HepG2 (cell line): ENCODE measurements around the gene OR14I1. TPM values are rescaled to one million over a fixed set of nuclear protein-coding genes. Genes with fewer than 3 reads are reported as not detected.

Source experiments
- ATAC-seq: fragments of 200-7000 bp; cut with Tn5 transposase; 3 replicates; pipeline ENCODE4 v1.9.1; 2020; ENCODE audit warnings: mild to moderate bottlenecking, moderate library complexity
- BruUV-seq: library from RNA; stranded (reverse); fragments of 400-500 nt; replicated peaks from 2 replicates; lab custom pipeline; 2021; lab: Mats Ljungman, UMichigan
- CTCF ChIA-PET: fragments of 300-600 bp; formaldehyde crosslinking; extraction: SDS; loops from one replicate; lab custom pipeline; 2021; ENCODE audit warnings: low total read pairs, inconsistent platforms, low intra/inter-chr PET ratio; lab: Yijun Ruan, JAX
- POLR2A ChIA-PET: fragments of 350-600 bp; sonication (Branson Sonifier 250); formaldehyde crosslinking; loops from one replicate; lab custom pipeline; 2020; ENCODE audit warnings: antibody characterized with exemption, inconsistent platforms; lab: Yijun Ruan, JAX
- DNase-seq: peaks from one replicate; pipeline ENCODE4 v3.0.0-alpha.2; 2015; ENCODE audit warnings: low spot score
- FAIRE-seq: peaks from 3 replicates; lab custom pipeline; 2011; peaks lifted over from hg19 to GRCh38; lab: Jason Lieb, UNC
- H2AFZ ChIP-seq: one replicate; pipeline ENCODE4 v1.6.1; 2011; ENCODE audit warnings: low read length, inconsistent platforms
- H3K27ac ChIP-seq: fragments of 300-600 bp; 3 replicates; pipeline ENCODE4 v1.8.0; 2011; ENCODE audit warnings: mixed run types, mild to moderate bottlenecking, mixed read lengths, low read length, inconsistent platforms; ENCODE audit not compliant: insufficient read depth; ENCODE audit errors: extremely low read length
- H3K27me3 ChIP-seq, 2 experiments: fragments of 200-600 bp in 1 of 2; 2 replicates in 1 of 2; 3 replicates in 1 of 2; pipeline versions ENCODE4 v1.6.0 to v1.8.0; 2011; ENCODE audit warnings: low read length in 2 of 2, mild to moderate bottlenecking in 2 of 2, moderate library complexity in 2 of 2, inconsistent platforms in 1 of 2; ENCODE audit not compliant: insufficient read depth in 2 of 2, control insufficient read depth in 1 of 2
- H3K36me3 ChIP-seq, 2 experiments: fragments of 200-600 bp in 1 of 2; replicated peaks in 1 of 2; 2 replicates in 1 of 2; 3 replicates in 1 of 2; pipeline versions ENCODE4 v1.5.1 to v1.8.0; 2011; ENCODE audit warnings: low read length in 2 of 2, inconsistent platforms in 1 of 2; ENCODE audit not compliant: insufficient read depth in 2 of 2, control insufficient read depth in 1 of 2
- H3K4me1 ChIP-seq: 2 replicates; pipeline ENCODE4 v1.5.1; 2012; ENCODE audit warnings: low read length, inconsistent platforms; ENCODE audit not compliant: insufficient read depth
- H3K4me2 ChIP-seq: 2 replicates; pipeline ENCODE4 v1.6.0; 2011; ENCODE audit warnings: low read depth, low read length, inconsistent platforms
- H3K4me3 ChIP-seq, 3 experiments: fragments of 200-600 bp in 1 of 3; sonication (generic), shearing (Covaris generic) in 1 of 3; replicated peaks in 1 of 3; 2 replicates each; pipeline ENCODE4 v1.5.1; 2011 to 2016; ENCODE audit warnings: low read length in 3 of 3, inconsistent platforms in 2 of 3, low read depth in 2 of 3, mild to moderate bottlenecking in 2 of 3, control low read depth in 1 of 3, mixed read lengths in 1 of 3; ENCODE audit not compliant: insufficient read depth in 1 of 3
- H3K79me2 ChIP-seq: one replicate; pipeline ENCODE4 v1.6.1; 2011; ENCODE audit warnings: low read length, inconsistent platforms; ENCODE audit not compliant: insufficient read depth
- H3K9ac ChIP-seq: 2 replicates; pipeline ENCODE4 v1.6.0; 2011; ENCODE audit warnings: mild to moderate bottlenecking, low read depth, low read length, inconsistent platforms; ENCODE audit not compliant: insufficient read depth
- H3K9me3 ChIP-seq: 2 replicates; pipeline ENCODE4 v1.5.1; 2012; ENCODE audit warnings: mild to moderate bottlenecking, low read length
- H4K20me1 ChIP-seq: 2 replicates; pipeline ENCODE4 v1.6.0; 2011; ENCODE audit warnings: inconsistent platforms, mild to moderate bottlenecking, low read length, moderate library complexity; ENCODE audit not compliant: insufficient read depth
- ARHGAP35 ChIP-seq: sonication (generic); formaldehyde crosslinking; IDR thresholded peaks from 2 replicates; pipeline ENCODE4 v1.9.0; 2022; ENCODE audit warnings: mild to moderate bottlenecking, inconsistent platforms, moderate library complexity, missing genetic modification reagents, borderline replicate concordance
- HIVEP1 ChIP-seq: sonication (generic); formaldehyde crosslinking; IDR thresholded peaks from 2 replicates; pipeline ENCODE4 v1.4.0; 2020; ENCODE audit warnings: mild to moderate bottlenecking, missing genetic modification reagents
- HOXA3 ChIP-seq: sonication (generic); formaldehyde crosslinking; IDR thresholded peaks from 2 replicates; pipeline ENCODE4 v1.5.0; 2020; ENCODE audit warnings: missing genetic modification reagents
- NKX3-1 ChIP-seq: sonication (generic); formaldehyde crosslinking; IDR thresholded peaks from 2 replicates; pipeline ENCODE4 v1.5.0; 2020; ENCODE audit warnings: missing genetic modification reagents
- NR3C1 ChIP-seq: sonication (generic); formaldehyde crosslinking; IDR thresholded peaks from 2 replicates; pipeline ENCODE4 v1.4.0; 2020; ENCODE audit warnings: missing genetic modification reagents
- PRMT3 ChIP-seq: sonication (generic); formaldehyde crosslinking; IDR thresholded peaks from 2 replicates; pipeline ENCODE4 v1.8.1; 2022; ENCODE audit warnings: low read depth, mild to moderate bottlenecking, moderate library complexity, missing genetic modification reagents, borderline replicate concordance
- PTBP1 ChIP-seq: fragments of 200-400 bp; formaldehyde crosslinking; IDR thresholded peaks from 2 replicates; pipeline ENCODE4 v1.6.1; 2018; ENCODE audit warnings: low read length, low read depth; ENCODE audit not compliant: poor library complexity, severe bottlenecking
- RAD21 ChIP-seq: fragments of 450-650 bp; formaldehyde crosslinking; IDR thresholded peaks from 2 replicates; pipeline ENCODE4 v1.5.0; 2020; ENCODE audit warnings: mild to moderate bottlenecking
- SMAD1 ChIP-seq: sonication (generic); formaldehyde crosslinking; IDR thresholded peaks from 2 replicates; pipeline ENCODE4 v1.4.0; 2020; ENCODE audit warnings: missing genetic modification reagents, low read depth, mild to moderate bottlenecking, borderline replicate concordance
- YEATS4 ChIP-seq: sonication (generic); formaldehyde crosslinking; IDR thresholded peaks from 2 replicates; pipeline ENCODE4 v1.4.0; 2020; ENCODE audit warnings: missing genetic modification reagents, borderline replicate concordance
- ZFP62 ChIP-seq: sonication (generic); formaldehyde crosslinking; IDR thresholded peaks from 2 replicates; pipeline ENCODE4 v1.4.0; 2020; ENCODE audit warnings: missing genetic modification reagents
- ZNF124 ChIP-seq: sonication (generic); formaldehyde crosslinking; IDR thresholded peaks from 2 replicates; pipeline ENCODE4 v1.4.0; 2020; ENCODE audit warnings: missing genetic modification reagents
- ZNF232 ChIP-seq: sonication (generic); formaldehyde crosslinking; IDR thresholded peaks from 2 replicates; pipeline ENCODE4 v1.4.0; 2020; ENCODE audit warnings: missing genetic modification reagents, borderline replicate concordance
- ZNF446 ChIP-seq: sonication (generic); formaldehyde crosslinking; IDR thresholded peaks from 2 replicates; pipeline ENCODE4 v1.5.0; 2020; ENCODE audit warnings: mild to moderate bottlenecking, missing genetic modification reagents
- ZSCAN9 ChIP-seq: IDR thresholded peaks from 2 replicates; pipeline ENCODE4 v1.6.1; 2016; ENCODE audit warnings: borderline replicate concordance
- WGBS: methylation state at CpG from one replicate; pipeline ENCODE4 v1.1.6; 2017; ENCODE audit warnings: low lambda C conversion rate; 5-methylcytosine and 5-hydroxymethylcytosine counted together
- in situ Hi-C: cut with HindIII; loops from 2 replicates; pipeline ENCODE4 v1.10.0; 2017; ENCODE audit warnings: low pct_unique_long_range_greater_than_20kb; ENCODE audit not compliant: extremely low pct_ligation_motif_present
- intact Hi-C: fragments of 100-400 bp; cut with micrococcal nuclease; formaldehyde crosslinking; loops from one replicate; pipeline ENCODE4 v1.10.0; 2022; ENCODE audit not compliant: unreplicated experiment
- polyA plus RNA-seq, 8 experiments: library from polyadenylated mRNA; depleted of rRNA in 3 of 8; stranded (reverse) in 7 of 8; unstranded in 1 of 8; fragments of >200 nt; fragmentation: Illumina TruSeq in 4 of 8; extraction: Trizol in 4 of 8; gene quantifications; 2 replicates each; pipeline versions ENCODE4 v1.2.1 to v1.2.3, GENCODE V29; 2011 to 2016; ENCODE audit warnings: low read depth in 4 of 8, missing spikeins in 1 of 8, mixed read lengths in 1 of 8; ENCODE audit not compliant: insufficient read depth in 1 of 8
- total RNA-seq, 5 experiments: library from RNA; depleted of rRNA; stranded (reverse); fragments of >200 nt; fragmentation: Illumina TruSeq; extraction: Trizol; gene quantifications; 2 replicates each; pipeline ENCODE4 v1.2.3, GENCODE V29; 2016; ENCODE audit warnings: low read depth in 1 of 5
- TF ChIP-seq, protein P1 (sequence below): sonication (generic); formaldehyde crosslinking; IDR thresholded peaks from 2 replicates; pipeline ENCODE4; 2020; ENCODE audit warnings: missing genetic modification reagents, mild to moderate bottlenecking, borderline replicate concordance

The OR14I1 gene
- total and polyA plus RNA-seq, 2 of the 13 experiments (the other 11 are each of a cell fraction or from before 2014, with no cell fraction given) = not detected

DNA sequence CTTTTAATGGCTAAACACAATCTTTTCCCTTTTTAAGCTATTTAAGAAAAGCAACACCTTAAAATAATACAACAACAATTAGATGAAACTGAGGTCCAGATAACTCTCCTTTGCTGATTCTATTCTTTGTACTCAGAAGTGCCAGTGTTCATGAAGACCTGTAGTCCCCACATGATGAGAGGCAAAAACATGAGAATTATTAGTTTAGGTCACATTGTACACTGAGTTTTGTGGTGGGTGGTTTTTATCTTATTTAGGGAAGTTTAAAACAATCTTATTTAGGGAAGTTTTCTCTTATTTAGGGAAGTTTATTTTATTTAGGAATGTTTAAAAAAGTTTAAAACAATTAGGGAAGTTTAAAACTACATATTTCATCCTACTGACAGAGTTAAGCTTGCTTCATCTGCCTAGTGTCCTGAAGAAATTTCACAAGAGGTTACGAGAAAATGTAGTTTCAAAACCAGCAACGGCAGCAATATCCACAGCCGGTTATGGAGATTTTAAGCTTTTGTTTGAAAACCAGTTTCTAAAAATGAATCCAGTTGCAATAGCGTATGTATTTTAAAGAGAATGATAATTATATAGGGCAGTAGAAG is 7.8 kb upstream of the OR14I1 start:
- H3K4me3 ChIP-seq = no peak overlapping the region
- 3% methylated on average over 4 of the region's 4 CpGs for WGBS
- no peak for ATAC-seq
- no peaks in the 10 kb centered on the region for H4K20me1 ChIP-seq
- no peak overlapping the region for H3K9ac ChIP-seq
- no peaks in the 10 kb centered on the region for H3K36me3 ChIP-seq
- H2AFZ ChIP-seq = no peak overlapping the region
- BruUV-seq = no TSS peak
- in situ Hi-C loops (no loop called here), intact Hi-C loops (no loop called here)
- no peak overlapping the region for H3K4me2 ChIP-seq
- H3K27me3 ChIP-seq = no peaks in the 10 kb centered on the region; a peak in 1 of 5 replicates
- DNase-seq = no peak
- CTCF ChIA-PET = no interaction called here
- H3K27ac ChIP-seq = no peak overlapping the region
- TF ChIP-seq HIVEP1 (CRISPR knock-in tag) (no peak), YEATS4 (CRISPR knock-in tag) (no peak), ZNF446 (CRISPR knock-in tag) (no peak), PTBP1 (no peak), SMAD1 (CRISPR knock-in tag) (no peak), RAD21 (no peak), ARHGAP35 (CRISPR knock-in tag) (no peak), PRMT3 (CRISPR knock-in tag) (no peak)
- no peaks in the 10 kb centered on the region for H3K4me1 ChIP-seq
- POLR2A ChIA-PET = no interaction called here
- H3K79me2 ChIP-seq = no peaks in the 10 kb centered on the region
- peaks cover 28% of the 10 kb centered on the region for H3K9me3 ChIP-seq
- FAIRE-seq = no peak

DNA sequence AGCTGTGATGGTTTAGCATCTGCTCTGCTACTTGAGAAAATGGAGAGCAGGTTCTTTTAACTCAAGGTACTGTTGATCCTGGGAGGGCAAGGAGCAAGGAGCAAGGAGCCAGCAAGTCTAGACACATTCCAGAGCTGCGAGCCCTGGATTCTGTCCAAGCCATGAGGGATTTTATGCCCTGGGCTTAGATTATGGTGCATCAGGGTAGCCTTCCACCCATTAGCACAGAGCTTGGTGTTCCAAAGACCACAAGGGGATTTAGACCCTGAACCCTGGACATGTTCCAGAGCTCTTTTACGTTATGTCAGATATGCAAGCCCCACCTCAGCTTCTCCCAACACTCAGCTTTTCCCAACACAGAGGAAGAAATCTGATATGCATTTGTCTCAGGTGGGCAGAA is 2.0 kb upstream of the OR14I1 start:
- CTCF ChIA-PET = no interaction called here
- no TSS peak for BruUV-seq
- Histone ChIP-seq H3K9ac (no peak overlapping the region), H3K27me3 (no peaks in the 10 kb centered on the region), H3K36me3 (no peaks in the 10 kb centered on the region), H3K79me2 (no peaks in the 10 kb centered on the region), H3K4me3 (no peak overlapping the region)
- in situ Hi-C loops = no loop called here
- DNase-seq = no peak
- no peak for FAIRE-seq
- TF ChIP-seq ZFP62 (CRISPR knock-in tag) = no peak
- TF ChIP-seq, protein P1, sequence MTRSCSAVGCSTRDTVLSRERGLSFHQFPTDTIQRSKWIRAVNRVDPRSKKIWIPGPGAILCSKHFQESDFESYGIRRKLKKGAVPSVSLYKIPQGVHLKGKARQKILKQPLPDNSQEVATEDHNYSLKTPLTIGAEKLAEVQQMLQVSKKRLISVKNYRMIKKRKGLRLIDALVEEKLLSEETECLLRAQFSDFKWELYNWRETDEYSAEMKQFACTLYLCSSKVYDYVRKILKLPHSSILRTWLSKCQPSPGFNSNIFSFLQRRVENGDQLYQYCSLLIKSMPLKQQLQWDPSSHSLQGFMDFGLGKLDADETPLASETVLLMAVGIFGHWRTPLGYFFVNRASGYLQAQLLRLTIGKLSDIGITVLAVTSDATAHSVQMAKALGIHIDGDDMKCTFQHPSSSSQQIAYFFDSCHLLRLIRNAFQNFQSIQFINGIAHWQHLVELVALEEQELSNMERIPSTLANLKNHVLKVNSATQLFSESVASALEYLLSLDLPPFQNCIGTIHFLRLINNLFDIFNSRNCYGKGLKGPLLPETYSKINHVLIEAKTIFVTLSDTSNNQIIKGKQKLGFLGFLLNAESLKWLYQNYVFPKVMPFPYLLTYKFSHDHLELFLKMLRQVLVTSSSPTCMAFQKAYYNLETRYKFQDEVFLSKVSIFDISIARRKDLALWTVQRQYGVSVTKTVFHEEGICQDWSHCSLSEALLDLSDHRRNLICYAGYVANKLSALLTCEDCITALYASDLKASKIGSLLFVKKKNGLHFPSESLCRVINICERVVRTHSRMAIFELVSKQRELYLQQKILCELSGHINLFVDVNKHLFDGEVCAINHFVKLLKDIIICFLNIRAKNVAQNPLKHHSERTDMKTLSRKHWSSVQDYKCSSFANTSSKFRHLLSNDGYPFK (CRISPR knock-in tag) = no peak
- TF ChIP-seq ZNF124 (CRISPR knock-in tag) = no peak
- no peak for TF ChIP-seq NKX3-1 (CRISPR knock-in tag)
- no peak for TF ChIP-seq HOXA3 (CRISPR knock-in tag)
- TF ChIP-seq ZSCAN9 (CRISPR knock-in tag) = no peak
- no peak for TF ChIP-seq ZNF232
- TF ChIP-seq NR3C1 (CRISPR knock-in tag) = no peak
- TF ChIP-seq, all 625 proteins: peak for 0
- ATAC-seq = no peak
- H2AFZ ChIP-seq = no peak overlapping the region
- H3K27ac ChIP-seq = no peak overlapping the region
- POLR2A ChIA-PET = no interaction called here
- H3K4me2 ChIP-seq = no peak overlapping the region
- intact Hi-C loops = no loop called here
- 0% methylated on average over 2 of the region's 2 CpGs for WGBS
- no peaks in the 10 kb centered on the region for H3K4me1 ChIP-seq
- no peaks in the 10 kb centered on the region for H4K20me1 ChIP-seq
- H3K9me3 ChIP-seq = no peaks in the 10 kb centered on the region
